Loucy (cell line): ENCODE results near the gene TRIM29.

Experiments
- H2AFZ ChIP-seq: fragments of 200-600 bp; sonication (generic); 2 replicates; pipeline ENCODE4 v1.6.0; 2016; ENCODE audit warnings: antibody characterized with exemption, mild to moderate bottlenecking, low read length, moderate library complexity
- H3F3A ChIP-seq: fragments of 200-600 bp; 2 replicates; pipeline ENCODE4 v1.6.0; 2016; ENCODE audit warnings: antibody characterized with exemption, low read depth, mild to moderate bottlenecking
- H3K27me3 ChIP-seq: fragments of 200-600 bp; sonication (generic); 2 replicates; pipeline ENCODE4 v1.6.1; 2014; ENCODE audit warnings: low read length, mild to moderate bottlenecking; ENCODE audit not compliant: insufficient read depth, poor library complexity, severe bottlenecking
- H3K36me3 ChIP-seq: fragments of 200-600 bp; sonication (generic); 2 replicates; pipeline ENCODE4 v1.6.1; 2016; ENCODE audit warnings: low read length; ENCODE audit not compliant: insufficient read depth
- H3K4me1 ChIP-seq: fragments of 200-600 bp; sonication (generic); 2 replicates; pipeline ENCODE4 v1.5.1; 2014; ENCODE audit warnings: low read length, mild to moderate bottlenecking; ENCODE audit not compliant: insufficient read depth, poor library complexity, severe bottlenecking
- H3K4me2 ChIP-seq: fragments of 200-600 bp; sonication (generic); 2 replicates; pipeline ENCODE4 v1.6.0; 2014; ENCODE audit warnings: antibody characterized with exemption, low read length, low read depth, mild to moderate bottlenecking; ENCODE audit not compliant: poor library complexity, severe bottlenecking
- H3K4me3 ChIP-seq: fragments of 200-600 bp; sonication (generic); 2 replicates; pipeline ENCODE4 v1.5.1; 2014; ENCODE audit warnings: low read length, mild to moderate bottlenecking, mixed read lengths; ENCODE audit not compliant: poor library complexity, severe bottlenecking
- H3K79me2 ChIP-seq: fragments of 200-600 bp; sonication (generic); 2 replicates; pipeline ENCODE4 v1.6.1; 2014; ENCODE audit warnings: low read length; ENCODE audit not compliant: insufficient read depth
- H3K9ac ChIP-seq: fragments of 200-600 bp; sonication (generic); 2 replicates; pipeline ENCODE4 v1.6.0; 2014; ENCODE audit warnings: mild to moderate bottlenecking, low read depth, low read length, moderate library complexity; ENCODE audit not compliant: poor library complexity, severe bottlenecking
- H3K9me2 ChIP-seq: fragments of 200-600 bp; sonication (generic); replicated peaks from 2 replicates; pipeline ENCODE4 v1.6.1; 2016; ENCODE audit warnings: low read depth, low read length, mixed read lengths
- H3K9me3 ChIP-seq: fragments of 200-600 bp; sonication (generic); 2 replicates; pipeline ENCODE4 v1.6.1; 2014; ENCODE audit warnings: mild to moderate bottlenecking, antibody characterized with exemption, low read length, low read depth; ENCODE audit not compliant: insufficient read depth
- H4K20me1 ChIP-seq: fragments of 200-600 bp; sonication (generic); 2 replicates; pipeline ENCODE4 v1.6.0; 2014; ENCODE audit warnings: antibody characterized with exemption, low read length, mild to moderate bottlenecking; ENCODE audit not compliant: insufficient read depth, poor library complexity, severe bottlenecking
- CTCF ChIP-seq: fragments of 200-600 bp; sonication (generic); conservative IDR thresholded peaks from 2 replicates; pipeline ENCODE4 v1.5.1; 2014; ENCODE audit warnings: mild to moderate bottlenecking, antibody characterized with exemption, low read length
- EZH2phosphoT487 ChIP-seq: fragments of 200-600 bp; IDR thresholded peaks from 2 replicates; pipeline ENCODE4 v1.6.1; 2018; ENCODE audit warnings: antibody characterized with exemption, mild to moderate bottlenecking, moderate library complexity, borderline replicate concordance

Gene TRIM29

GRCh38 chr11:120108785-120109168 is 29.1 kb downstream of the TRIM29 start:
- Histone ChIP-seq H3F3A (no peaks in the 10 kb centered on the region), H3K36me3 (no peaks in the 10 kb centered on the region), H3K9me3 (no peaks in the 10 kb centered on the region), H2AFZ (no peak overlapping the region), H3K9ac (no peak overlapping the region), H3K4me3 (no peak overlapping the region), H3K4me2 (no peak overlapping the region), H3K9me2 (no peaks in the 10 kb centered on the region), H3K4me1 (no peaks in the 10 kb centered on the region), H3K79me2 (no peaks in the 10 kb centered on the region), H4K20me1 (no peaks in the 10 kb centered on the region), H3K27me3 (no peaks in the 10 kb centered on the region)
- no peak for TF ChIP-seq CTCF
- no peak for TF ChIP-seq EZH2phosphoT487

- Histone ChIP-seq H2AFZ (no peak overlapping the region), H3K79me2 (no peaks in the 10 kb centered on the region), H3K4me2 (no peak overlapping the region), H3F3A (no peaks in the 10 kb centered on the region), H3K4me1 (no peaks in the 10 kb centered on the region), H3K27me3 (no peaks in the 10 kb centered on the region), H3K9ac (no peak overlapping the region), H4K20me1 (no peaks in the 10 kb centered on the region), H3K9me2 (no peaks in the 10 kb centered on the region), H3K4me3 (no peak overlapping the region), H3K36me3 (no peaks in the 10 kb centered on the region), H3K9me3 (no peaks in the 10 kb centered on the region)
- peak; percentile 99 for TF ChIP-seq CTCF
- TF ChIP-seq EZH2phosphoT487, result no peak
Observed at GRCh38 chr11:120108154-120108784, 29.6 kb downstream of the TRIM29 start.

GRCh38 chr11:120107692-120108091 is 30.2 kb downstream of the TRIM29 start:
- no peaks in the 10 kb centered on the region for H4K20me1 ChIP-seq
- H2AFZ ChIP-seq, result no peak overlapping the region
- no peak overlapping the region for H3K4me2 ChIP-seq
- H3F3A ChIP-seq, result no peaks in the 10 kb centered on the region
- TF ChIP-seq EZH2phosphoT487, result no peak
- TF ChIP-seq CTCF, result no peak
- no peaks in the 10 kb centered on the region for H3K9me2 ChIP-seq
- no peak overlapping the region for H3K9ac ChIP-seq
- no peaks in the 10 kb centered on the region for H3K4me1 ChIP-seq
- no peaks in the 10 kb centered on the region for H3K79me2 ChIP-seq
- H3K9me3 ChIP-seq, result no peaks in the 10 kb centered on the region
- H3K36me3 ChIP-seq, result no peaks in the 10 kb centered on the region
- no peak overlapping the region for H3K4me3 ChIP-seq
- no peaks in the 10 kb centered on the region for H3K27me3 ChIP-seq
